Heart right ventricle (tissue), 16 donors: Measurements from ENCODE around the gene GMPPA. TPM values are rescaled to one million over a fixed set of nuclear protein-coding genes. Genes with fewer than 3 reads are reported as not detected.

Source experiments
- ATAC-seq, 8 donors: fragments of 200-7000 bp; cut with Tn5 transposase; one replicate each; pipeline ENCODE4 v1.9.1; 2020; ENCODE audit warnings: mild to moderate bottlenecking in 8 of 8, moderate library complexity in 8 of 8, moderate number of reproducible peaks in 1 of 8
- DNase-seq, 2 donors: peaks; one replicate each; pipeline ENCODE4 v3.0.0-alpha.2; 2020
- H3K27ac ChIP-seq, 10 donors: fragments of 200-600 bp; sonication (generic) in 2 of 10; one replicate each; pipeline versions ENCODE4 v1.5.0 to v1.8.0; 2020 to 2022; ENCODE audit warnings: mild to moderate bottlenecking in 3 of 10
- H3K27me3 ChIP-seq, 7 donors: fragments of 200-600 bp; one replicate each; pipeline ENCODE4 v1.8.0; 2021 to 2022; ENCODE audit warnings: mild to moderate bottlenecking in 2 of 7
- H3K36me3 ChIP-seq, 9 donors: fragments of 200-600 bp; sonication (generic) in 1 of 9; one replicate each; pipeline versions ENCODE4 v1.5.0 to v1.8.0; 2020 to 2022; ENCODE audit warnings: mild to moderate bottlenecking in 2 of 9
- H3K4me1 ChIP-seq, 9 donors: fragments of 200-600 bp; sonication (generic) in 1 of 9; one replicate each; pipeline versions ENCODE4 v1.5.0 to v1.8.0; 2020 to 2022; ENCODE audit warnings: mild to moderate bottlenecking in 4 of 9
- H3K4me3 ChIP-seq, 10 donors: fragments of 200-600 bp; sonication (generic) in 2 of 10; one replicate each; pipeline versions ENCODE4 v1.5.0 to v1.8.0; 2020 to 2022; ENCODE audit warnings: mild to moderate bottlenecking in 7 of 10, moderate library complexity in 2 of 10
- H3K9me3 ChIP-seq, 11 donors: fragments of 200-600 bp in 10 of 11; sonication (generic) in 2 of 11; one replicate each; pipeline versions ENCODE4 v1.5.0 to v1.8.0; 2013 to 2022; ENCODE audit warnings: mild to moderate bottlenecking in 2 of 11, control low read depth in 1 of 11, moderate library complexity in 1 of 11
- WGBS, 2 donors: extraction: QIAGEN DNeasy Blood & Tissue Kit; methylation state at CpG; one replicate each; pipeline ENCODE4 v1.1.7; 2013; ENCODE audit warnings: inconsistent platforms in 1 of 2; 5-methylcytosine and 5-hydroxymethylcytosine counted together
- intact Hi-C, 10 donors: fragments of 100-400 bp; cut with DNase I; formaldehyde crosslinking; loops; one replicate each; pipeline versions ENCODE4 v1.11.1 to v1.14.2; 2022
- polyA plus RNA-seq, 2 donors: library from polyadenylated mRNA; stranded (reverse); fragments of 200-250 nt; gene quantifications; one replicate each; pipeline ENCODE4 v1.2.3, GENCODE V29; 2013
- total RNA-seq, 10 donors: library from RNA; stranded (reverse); fragmentation: NEBNext Ultra II Directional in 3 of 10; extraction: Animal tissue kit (Norgen Biotek cat#: 25700) in 3 of 10; gene quantifications; one replicate each; pipeline versions ENCODE4 v1.2.1 to v1.2.4, GENCODE V29; 2021 to 2023
- TF ChIP-seq, protein P1 (sequence below), 9 donors: fragments of 200-600 bp; sonication (generic) in 2 of 9; IDR thresholded peaks; one replicate each; pipeline versions ENCODE4 v1.5.0 to v1.8.0; 2021 to 2022; ENCODE audit warnings: antibody characterized with exemption in 9 of 9, mild to moderate bottlenecking in 5 of 9, moderate library complexity in 1 of 9
- donor health status: Arrhythmogenic right ventricular cardiomyopathy.
- donor health status: ischemic (EF 13 %, LVEDD 7.1; RV severe dilation, severe dysfunction).
- donor health status: healthy with polysubstance abuse.
- donor health status: DM: no; HTN: yes; CAD: no.
- donor health status: DM: no; HTN: no; CAD: no.
- donor health status: ischemic (EF 25% LVEDD 6.9; RV normal size, moderate dysfunction).
- donor health status: ischemic (EF 25% LVEDD 5.7; RV mildly dilated, moderate dysfunction).
- donor health status: healthy.
- donor health status: DM: yes; HTN: yes; CAD: no.
- donor health status: Ischemic cardiomyopathy.
- donor health status: ischemic (EF 35%, LVEDD 5.7; RV mildly dilated, moderate dysfunction).
- donor health status: nonischemic (EF 11% LVEDD 7.7; RV severe dilation, severe dysfunction).
- donor health status: DM: yes; HTN: yes; CAD: no.
- donor health status: PGD.
- donor health status: ischemic (EF 29% LVEDD 5.4; RV normal size, mild dysfunction).
- donor health status: nonischemic (EF 23%, LVEDD 6.1; RV moderate dilation, normal function).

Gene GMPPA
- total and polyA plus RNA-seq, 12 donors, result 15.8 to 48.6 (median 22.1) TPM

DNA sequence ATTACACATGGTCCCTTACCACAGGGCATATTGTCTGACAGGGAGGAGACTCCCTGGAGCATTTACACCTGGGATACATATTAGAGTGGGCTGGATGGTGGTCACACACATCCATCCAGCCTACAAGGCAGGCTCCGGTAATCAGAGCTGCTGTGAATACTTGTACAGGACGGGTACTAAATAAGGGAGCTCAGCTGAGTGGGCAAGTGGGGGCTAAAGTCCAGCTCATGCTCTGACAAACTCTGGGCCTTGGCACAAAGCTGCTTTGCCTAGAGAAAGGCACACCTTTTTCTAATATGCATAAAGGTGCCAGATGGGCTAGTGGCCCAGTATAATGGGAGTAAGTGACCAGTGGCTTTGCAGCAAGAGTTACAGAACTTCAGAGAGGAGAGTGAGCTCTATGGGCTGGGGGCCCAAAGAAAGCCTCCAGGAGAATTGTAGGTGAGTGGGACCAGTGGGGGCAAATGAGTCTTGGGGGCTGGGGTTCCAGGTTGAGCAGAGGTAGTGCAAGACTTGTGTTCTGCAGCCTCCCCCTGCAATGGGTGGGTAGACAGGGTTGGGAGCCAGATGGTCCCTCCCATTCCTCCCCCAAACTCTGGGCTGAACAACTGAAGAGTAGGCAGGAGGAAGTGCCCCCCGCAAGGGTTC, 46.7 kb downstream of the GMPPA start:
- H3K4me1 ChIP-seq, result peaks cover 4 to 35% (median 28%) of the 10 kb centered on the region in 9 donors
- no peaks in the 10 kb centered on the region for H3K9me3 ChIP-seq
- ATAC-seq (no peak), DNase-seq (no peak)
- H3K27me3 ChIP-seq, result peaks cover 0 to 67% (median 7%) of the 10 kb centered on the region in 7 donors
- peaks cover 0 to 22% (median 9%) of the 10 kb centered on the region in 9 donors for H3K36me3 ChIP-seq
- TF ChIP-seq, protein P1, sequence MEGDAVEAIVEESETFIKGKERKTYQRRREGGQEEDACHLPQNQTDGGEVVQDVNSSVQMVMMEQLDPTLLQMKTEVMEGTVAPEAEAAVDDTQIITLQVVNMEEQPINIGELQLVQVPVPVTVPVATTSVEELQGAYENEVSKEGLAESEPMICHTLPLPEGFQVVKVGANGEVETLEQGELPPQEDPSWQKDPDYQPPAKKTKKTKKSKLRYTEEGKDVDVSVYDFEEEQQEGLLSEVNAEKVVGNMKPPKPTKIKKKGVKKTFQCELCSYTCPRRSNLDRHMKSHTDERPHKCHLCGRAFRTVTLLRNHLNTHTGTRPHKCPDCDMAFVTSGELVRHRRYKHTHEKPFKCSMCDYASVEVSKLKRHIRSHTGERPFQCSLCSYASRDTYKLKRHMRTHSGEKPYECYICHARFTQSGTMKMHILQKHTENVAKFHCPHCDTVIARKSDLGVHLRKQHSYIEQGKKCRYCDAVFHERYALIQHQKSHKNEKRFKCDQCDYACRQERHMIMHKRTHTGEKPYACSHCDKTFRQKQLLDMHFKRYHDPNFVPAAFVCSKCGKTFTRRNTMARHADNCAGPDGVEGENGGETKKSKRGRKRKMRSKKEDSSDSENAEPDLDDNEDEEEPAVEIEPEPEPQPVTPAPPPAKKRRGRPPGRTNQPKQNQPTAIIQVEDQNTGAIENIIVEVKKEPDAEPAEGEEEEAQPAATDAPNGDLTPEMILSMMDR (IDR thresholded peaks at IDR 0.05), result no peak
- WGBS, 2 donors, result 92 to 93% methylated on average over 3 of the region's 3 CpGs
- no peak overlapping the region for H3K27ac ChIP-seq
- intact Hi-C loops, result loop anchor here in 1 of 10 donors (2.0 kb wide), 1 partner anchor 143 kb away; no protein-coding TSS in a partner anchor
- no peak overlapping the region for H3K4me3 ChIP-seq

DNA sequence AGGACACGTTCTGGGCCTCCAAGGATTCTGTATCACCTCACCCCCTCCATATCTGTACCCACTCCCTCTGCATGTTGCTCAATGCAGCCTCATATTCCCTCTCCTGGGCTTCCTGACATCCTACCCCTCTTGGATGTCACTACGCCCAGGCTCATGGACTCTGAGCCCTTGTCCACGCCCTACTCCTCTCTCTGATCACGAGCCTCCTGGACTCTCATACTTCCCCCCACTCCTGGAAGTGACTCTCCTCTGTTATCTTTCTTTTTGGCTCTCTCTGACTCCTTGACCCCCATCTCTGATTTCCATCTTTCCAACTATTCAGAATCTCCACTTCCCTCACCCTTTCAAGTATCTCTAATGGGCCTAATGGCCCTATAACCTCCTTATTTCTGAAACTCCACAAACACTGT, 47.3 kb downstream of the GMPPA start:
- intact Hi-C loops, result loop anchor here in 1 of 10 donors (2.0 kb wide), 1 partner anchor 143 kb away; no protein-coding TSS in a partner anchor
- no peak for ATAC-seq
- no peak for DNase-seq
- H3K27me3 ChIP-seq, result peaks cover 0 to 71% (median 6%) of the 10 kb centered on the region in 7 donors
- 72% methylated on average over 4 of the region's 4 CpGs for WGBS, 2 donors
- H3K27ac ChIP-seq, result no peak overlapping the region
- no peaks in the 10 kb centered on the region for H3K9me3 ChIP-seq
- TF ChIP-seq, protein P1 (IDR thresholded peaks at IDR 0.05), result no peak
- peaks cover 4 to 35% (median 28%) of the 10 kb centered on the region in 9 donors for H3K4me1 ChIP-seq
- peaks cover 0 to 17% (median 4%) of the 10 kb centered on the region in 9 donors for H3K36me3 ChIP-seq
- H3K4me3 ChIP-seq, result no peak overlapping the region

DNA sequence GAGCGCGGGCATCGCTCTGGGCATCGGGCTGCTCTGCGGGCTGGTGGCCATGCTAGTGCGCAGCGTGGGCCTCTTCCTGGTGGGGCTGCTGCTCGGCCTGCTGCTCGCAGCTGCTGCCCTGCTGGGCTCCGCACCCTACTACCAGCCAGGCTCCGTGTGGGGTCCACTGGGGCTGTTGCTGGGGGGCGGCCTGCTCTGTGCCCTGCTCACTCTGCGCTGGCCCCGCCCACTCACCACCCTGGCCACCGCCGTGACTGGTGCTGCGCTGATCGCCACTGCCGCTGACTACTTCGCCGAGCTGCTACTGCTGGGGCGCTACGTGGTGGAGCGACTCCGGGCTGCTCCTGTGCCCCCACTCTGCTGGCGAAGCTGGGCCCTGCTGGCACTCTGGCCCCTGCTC, 48.9 kb downstream of the GMPPA start:
- Histone ChIP-seq H3K36me3 (peaks cover 0 to 11% (median 0%) of the 10 kb centered on the region in 9 donors), H3K27ac (no peak overlapping the region), H3K27me3 (peaks cover 0 to 71% (median 11%) of the 10 kb centered on the region in 7 donors), H3K9me3 (no peaks in the 10 kb centered on the region), H3K4me1 (peaks cover 8 to 33% (median 27%) of the 10 kb centered on the region in 9 donors), H3K4me3 (no peak overlapping the region)
- DNase-seq, result no peak
- 96% methylated on average over 26 of the region's 26 CpGs for WGBS, 2 donors
- TF ChIP-seq, protein P1 (IDR thresholded peaks at IDR 0.05), result no peak
- intact Hi-C loops, result no loop called here
- ATAC-seq, result no peak

DNA sequence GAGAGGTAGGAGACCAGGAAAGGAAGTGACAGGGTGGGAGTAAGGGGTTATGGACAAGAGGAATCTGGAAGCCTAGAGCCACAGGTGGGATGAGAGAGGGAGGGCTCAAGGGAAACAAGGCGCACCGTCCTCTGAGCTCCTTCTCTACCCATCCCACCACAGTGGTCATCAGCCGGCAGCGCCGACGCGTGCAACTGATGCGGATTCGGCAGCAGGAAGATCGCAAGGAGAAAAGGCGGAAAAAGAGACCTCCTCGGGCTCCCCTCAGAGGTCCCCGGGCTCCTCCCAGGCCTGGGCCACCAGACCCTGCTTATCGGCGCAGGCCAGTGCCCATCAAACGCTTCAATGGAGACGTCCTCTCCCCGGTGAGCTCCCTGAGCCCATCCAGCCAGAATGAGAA, 50.3 kb downstream of the GMPPA start:
- WGBS, 2 donors, result 93% methylated on average over 18 of the region's 18 CpGs
- Histone ChIP-seq H3K4me1 (peaks cover 14 to 34% (median 25%) of the 10 kb centered on the region in 9 donors), H3K36me3 (peaks cover 0 to 11% (median 0%) of the 10 kb centered on the region in 9 donors), H3K4me3 (no peak overlapping the region), H3K27ac (no peak overlapping the region), H3K27me3 (peaks cover 0 to 73% (median 24%) of the 10 kb centered on the region in 7 donors), H3K9me3 (no peaks in the 10 kb centered on the region)
- ATAC-seq, result no peak
- TF ChIP-seq, protein P1 (IDR thresholded peaks at IDR 0.05), result no peak
- intact Hi-C loops, result no loop called here
- no peak for DNase-seq
